CD4-positive, CD25-positive, alpha-beta regulatory T cell (primary cell): ENCODE data around the gene PRAMEF1. TPM values are rescaled to one million over a fixed set of nuclear protein-coding genes. Genes with fewer than 3 reads are reported as not detected.

Source experiments
- ATAC-seq, 2 donors: fragments of 150-1000 bp; cut with Tn5 transposase; one replicate each; pipeline ENCODE4 v1.10.0; 2021; ENCODE audit warnings: low read depth in 2 of 2, moderate number of reproducible peaks in 2 of 2, moderate library complexity in 1 of 2
- DNase-seq, 3 donors: peaks; one replicate each; pipeline versions ENCODE4 v3.0.0 to v3.0.0-alpha.2; 2012 to 2022; ENCODE audit warnings: mixed read lengths in 1 of 3
- H3K27ac ChIP-seq: one replicate; pipeline ENCODE4 v1.7.0; 2013; ENCODE audit warnings: mild to moderate bottlenecking, low read length; ENCODE audit not compliant: insufficient read depth, poor library complexity, severe bottlenecking
- H3K27me3 ChIP-seq: one replicate; pipeline ENCODE4 v1.7.0; 2013; ENCODE audit warnings: low read length; ENCODE audit not compliant: control insufficient read depth, insufficient read depth
- H3K36me3 ChIP-seq: one replicate; pipeline ENCODE4 v1.7.0; 2013; ENCODE audit warnings: mild to moderate bottlenecking, low read length, moderate library complexity; ENCODE audit not compliant: control insufficient read depth, insufficient read depth
- H3K4me1 ChIP-seq: 2 replicates; pipeline ENCODE4 v1.7.0; 2013; ENCODE audit warnings: mild to moderate bottlenecking, low read length; ENCODE audit not compliant: insufficient read depth, control insufficient read depth, poor library complexity, severe bottlenecking
- H3K4me3 ChIP-seq: one replicate; pipeline ENCODE4 v1.7.0; 2013; ENCODE audit warnings: low read depth, mild to moderate bottlenecking, low read length, moderate library complexity
- H3K9me3 ChIP-seq, 2 experiments: 1 replicate in 1 of 2; 2 replicates in 1 of 2; pipeline ENCODE4 v1.7.0; 2013; ENCODE audit warnings: low read length in 2 of 2, mild to moderate bottlenecking in 1 of 2, moderate library complexity in 1 of 2; ENCODE audit not compliant: control insufficient read depth in 2 of 2
- H3K27ac Mint-ChIP-seq, 3 donors: one replicate each; pipeline ENCODE4 v1.8.0; 2020 to 2022; ENCODE audit warnings: mild to moderate bottlenecking in 3 of 3, mixed read lengths in 3 of 3, moderate library complexity in 2 of 3
- H3K27me3 Mint-ChIP-seq: one replicate; pipeline ENCODE4 v1.8.0; 2022; ENCODE audit warnings: mild to moderate bottlenecking, mixed read lengths
- H3K36me3 Mint-ChIP-seq: one replicate; pipeline ENCODE4 v1.8.0; 2020; ENCODE audit warnings: mixed read lengths
- H3K4me1 Mint-ChIP-seq, 4 donors: one replicate each; pipeline ENCODE4 v1.8.0; 2020 to 2022; ENCODE audit warnings: mixed read lengths in 4 of 4, mild to moderate bottlenecking in 1 of 4
- H3K4me3 Mint-ChIP-seq, 4 donors: one replicate each; pipeline ENCODE4 v1.8.0; 2020 to 2022; ENCODE audit warnings: mild to moderate bottlenecking in 4 of 4, mixed read lengths in 4 of 4, moderate library complexity in 3 of 4
- H3K9me3 Mint-ChIP-seq, 7 donors: one replicate each; pipeline ENCODE4 v1.8.0; 2020 to 2022; ENCODE audit warnings: mixed read lengths in 7 of 7, mild to moderate bottlenecking in 3 of 7, moderate library complexity in 2 of 7
- polyA plus RNA-seq, 4 donors: library from polyadenylated mRNA; unstranded; fragments of 300-500 nt; fragmentation: Illumina TruSeq; gene quantifications; one replicate each; pipeline ENCODE4 v1.2.3, GENCODE V29; 2021
- total RNA-seq: library from RNA; stranded (reverse); gene quantifications from one replicate; pipeline ENCODE4 v1.2.3, GENCODE V29; 2022

The PRAMEF1 gene
- total and polyA plus RNA-seq, 5 donors from 2014 or later = not detected

GRCh38 chr1:12769976-12770505, 21.2 kb upstream of the PRAMEF1 start:
- H3K4me1 Mint-ChIP-seq = no peaks in the 10 kb centered on the region
- Histone ChIP-seq H3K27ac (no peak overlapping the region), H3K4me1 (no peaks in the 10 kb centered on the region), H3K36me3 (no peaks in the 10 kb centered on the region), H3K4me3 (no peak overlapping the region), H3K9me3 (no peaks in the 10 kb centered on the region), H3K27me3 (peaks cover 3% of the 10 kb centered on the region)
- H3K27ac Mint-ChIP-seq = no peak overlapping the region
- peaks cover 0 to 1% (median 0%) of the 10 kb centered on the region in 7 donors for H3K9me3 Mint-ChIP-seq
- H3K27me3 Mint-ChIP-seq = peaks cover 18% of the 10 kb centered on the region
- H3K4me3 Mint-ChIP-seq = no peak overlapping the region
- no peak for DNase-seq
- ATAC-seq = no peak
- H3K36me3 Mint-ChIP-seq = no peaks in the 10 kb centered on the region

DNA sequence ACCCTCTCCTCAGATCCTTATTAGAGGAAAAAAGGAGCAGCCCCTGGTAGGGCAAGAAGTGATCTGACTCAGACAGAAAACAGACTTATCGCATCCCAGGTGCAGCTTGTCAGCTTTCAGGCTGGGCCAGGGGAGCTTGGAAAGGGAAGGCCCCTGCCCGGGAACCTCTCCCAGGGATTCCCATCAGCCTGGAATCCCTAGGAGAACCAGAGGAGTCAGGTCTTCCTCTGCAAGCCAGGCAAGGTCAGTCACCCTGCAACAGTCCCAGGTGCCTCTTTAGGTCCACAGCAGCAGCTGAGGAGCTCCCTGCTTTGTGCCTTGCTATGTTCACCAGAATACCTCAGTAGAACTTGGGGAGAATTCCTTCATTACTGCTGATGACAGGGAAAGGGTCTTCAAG, 20.6 kb upstream of the PRAMEF1 start:
- no peaks in the 10 kb centered on the region for H3K36me3 Mint-ChIP-seq
- ATAC-seq (no peak), DNase-seq (no peak)
- no peaks in the 10 kb centered on the region for H3K36me3 ChIP-seq
- no peak overlapping the region for H3K27ac Mint-ChIP-seq
- H3K27me3 Mint-ChIP-seq = peaks cover 18% of the 10 kb centered on the region
- H3K4me1 Mint-ChIP-seq = no peaks in the 10 kb centered on the region
- H3K4me3 ChIP-seq = no peak overlapping the region
- no peak overlapping the region for H3K4me3 Mint-ChIP-seq
- no peak overlapping the region for H3K27ac ChIP-seq
- no peaks in the 10 kb centered on the region for H3K4me1 ChIP-seq
- H3K9me3 Mint-ChIP-seq = peaks cover 0 to 1% (median 0%) of the 10 kb centered on the region in 7 donors
- H3K27me3 ChIP-seq = peaks cover 3% of the 10 kb centered on the region
- no peaks in the 10 kb centered on the region for H3K9me3 ChIP-seq

- DNase-seq = no peak
- H3K27ac ChIP-seq = no peak overlapping the region
- no peak for ATAC-seq
- H3K27me3 ChIP-seq = peaks cover 3% of the 10 kb centered on the region
- no peaks in the 10 kb centered on the region for H3K4me1 Mint-ChIP-seq
- H3K9me3 ChIP-seq = no peaks in the 10 kb centered on the region
- no peaks in the 10 kb centered on the region for H3K36me3 Mint-ChIP-seq
- no peak overlapping the region for H3K4me3 ChIP-seq
- H3K4me3 Mint-ChIP-seq = no peak overlapping the region
- peaks cover 18% of the 10 kb centered on the region for H3K27me3 Mint-ChIP-seq
- H3K27ac Mint-ChIP-seq = no peak overlapping the region
- peaks cover 0 to 1% (median 0%) of the 10 kb centered on the region in 7 donors for H3K9me3 Mint-ChIP-seq
- no peaks in the 10 kb centered on the region for H3K36me3 ChIP-seq
- no peaks in the 10 kb centered on the region for H3K4me1 ChIP-seq
Observed at GRCh38 chr1:12771186-12771585, 20.0 kb upstream of the PRAMEF1 start.

DNA sequence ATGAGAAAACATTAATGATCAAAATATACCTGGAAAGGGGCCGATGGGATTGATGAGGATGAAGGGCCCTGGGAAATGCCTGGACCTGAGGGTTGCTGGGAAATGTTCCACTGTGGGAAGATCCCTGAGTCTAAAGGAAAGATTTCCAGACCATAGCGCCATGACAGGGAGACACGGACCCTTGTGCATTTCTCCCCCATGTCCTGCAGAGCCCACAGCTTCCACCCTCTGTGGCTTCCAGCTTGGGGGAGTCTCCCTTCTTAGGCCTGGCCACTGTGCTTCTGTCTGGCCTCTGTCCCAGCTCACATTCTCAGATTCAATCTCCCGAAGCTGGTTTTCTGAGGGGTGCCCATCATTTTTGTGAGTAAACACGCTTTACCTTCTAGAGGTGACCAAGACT, 18.7 kb upstream of the PRAMEF1 start:
- H3K27ac Mint-ChIP-seq = no peak overlapping the region
- no peaks in the 10 kb centered on the region for H3K4me1 ChIP-seq
- no peaks in the 10 kb centered on the region for H3K36me3 ChIP-seq
- H3K27me3 ChIP-seq = peaks cover 2% of the 10 kb centered on the region
- no peak overlapping the region for H3K27ac ChIP-seq
- H3K4me3 Mint-ChIP-seq = no peak overlapping the region
- H3K27me3 Mint-ChIP-seq = peaks cover 15% of the 10 kb centered on the region
- H3K9me3 ChIP-seq = no peaks in the 10 kb centered on the region
- no peak for ATAC-seq
- H3K4me3 ChIP-seq = no peak overlapping the region
- H3K9me3 Mint-ChIP-seq = peaks cover 0 to 1% (median 0%) of the 10 kb centered on the region in 7 donors
- no peaks in the 10 kb centered on the region for H3K4me1 Mint-ChIP-seq
- H3K36me3 Mint-ChIP-seq = no peaks in the 10 kb centered on the region
- no peak for DNase-seq

DNA sequence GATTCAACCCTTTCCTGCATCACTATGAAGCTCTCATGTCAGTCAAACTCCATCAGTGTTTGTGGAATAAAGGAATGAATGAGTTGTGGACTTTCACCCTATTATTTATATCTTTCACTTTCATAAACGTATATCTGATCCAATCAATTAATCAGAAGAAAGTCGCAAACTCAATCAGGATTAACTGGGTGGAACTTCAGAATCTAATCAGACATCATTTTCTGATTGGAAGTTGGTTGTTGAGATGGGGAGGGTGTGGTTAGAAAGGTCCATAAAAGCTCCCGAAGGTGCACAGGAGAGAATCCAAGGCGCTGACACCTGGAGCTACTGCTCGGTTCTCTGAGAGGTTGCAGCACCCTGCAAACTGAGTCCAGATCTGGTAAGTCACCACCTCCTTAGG, 17.8 kb upstream of the PRAMEF1 start, which contains the start of gene PRAMEF12:
PRAMEF12 (plus strand) TSS at position 301 of the 400 bp plus-strand sequence. CDS start 1,130 bp downstream, outside the sequence.
- Mint-ChIP-seq H3K27me3 (peaks cover 13% of the 10 kb centered on the region), H3K4me1 (no peaks in the 10 kb centered on the region), H3K36me3 (no peaks in the 10 kb centered on the region), H3K4me3 (no peak within 1 kb of the TSS), H3K27ac (no peak within 1 kb of the TSS), H3K9me3 (peaks cover 0 to 1% (median 0%) of the 10 kb centered on the region in 7 donors)
- no peak for DNase-seq
- Histone ChIP-seq H3K27me3 (peaks cover 3% of the 10 kb centered on the region), H3K36me3 (no peaks in the 10 kb centered on the region), H3K9me3 (no peaks in the 10 kb centered on the region), H3K27ac (no peak within 1 kb of the TSS), H3K4me3 (no peak within 1 kb of the TSS), H3K4me1 (no peaks in the 10 kb centered on the region)
- ATAC-seq = no peak

DNA sequence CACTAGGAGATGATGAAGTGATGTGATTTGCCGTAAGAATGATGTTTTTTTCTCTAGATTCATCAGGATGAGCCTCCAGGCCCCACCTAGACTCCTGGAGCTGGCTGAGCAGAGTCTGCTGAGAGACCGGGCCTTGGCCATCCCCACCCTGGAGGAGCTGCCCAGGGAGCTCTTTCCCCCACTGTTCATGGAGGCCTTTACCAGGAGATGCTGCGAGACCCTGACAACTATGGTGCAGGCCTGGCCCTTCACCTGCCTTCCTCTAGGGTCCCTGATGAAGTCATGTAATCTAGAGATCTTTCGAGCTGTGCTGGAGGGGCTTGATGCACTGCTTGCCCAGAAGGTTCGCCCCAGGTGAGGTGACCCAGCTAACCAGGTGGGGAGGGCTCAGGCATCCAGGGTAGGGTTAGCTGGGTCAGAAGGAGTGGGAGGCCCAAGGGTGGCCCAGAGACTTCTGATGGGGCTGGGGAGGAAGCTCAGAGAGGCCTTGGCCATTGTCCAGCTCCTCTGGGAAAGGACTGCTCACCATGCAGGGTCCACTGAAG, 16.3 kb upstream of the PRAMEF1 start:
- Mint-ChIP-seq H3K9me3 (peaks cover 0 to 1% (median 0%) of the 10 kb centered on the region in 7 donors), H3K36me3 (no peaks in the 10 kb centered on the region), H3K4me3 (no peak overlapping the region), H3K27ac (no peak overlapping the region), H3K27me3 (peaks cover 5% of the 10 kb centered on the region), H3K4me1 (no peaks in the 10 kb centered on the region)
- DNase-seq (no peak), ATAC-seq (no peak)
- no peaks in the 10 kb centered on the region for H3K36me3 ChIP-seq
- H3K9me3 ChIP-seq = no peaks in the 10 kb centered on the region
- H3K4me3 ChIP-seq = no peak overlapping the region
- no peak overlapping the region for H3K27ac ChIP-seq
- no peaks in the 10 kb centered on the region for H3K4me1 ChIP-seq
- H3K27me3 ChIP-seq = peaks cover 3% of the 10 kb centered on the region

DNA sequence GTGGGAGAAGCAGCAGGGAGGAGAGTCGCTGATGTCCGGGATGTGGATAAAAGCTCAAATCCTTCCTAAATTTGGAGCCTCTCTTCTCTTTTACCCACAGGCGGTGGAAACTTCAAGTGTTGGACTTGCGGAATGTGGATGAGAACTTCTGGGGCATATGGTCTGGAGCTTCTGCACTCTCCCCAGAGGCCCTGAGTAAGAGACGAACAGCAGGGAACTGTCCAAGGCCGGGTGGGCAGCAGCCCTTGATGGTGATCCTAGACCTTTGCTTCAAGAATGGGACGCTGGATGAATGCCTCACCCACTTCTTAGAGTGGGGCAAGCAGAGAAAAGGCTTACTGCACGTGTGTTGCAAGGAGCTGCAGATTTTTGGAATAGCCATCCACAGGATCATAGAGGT, 15.8 kb upstream of the PRAMEF1 start:
- Histone ChIP-seq H3K27ac (no peak overlapping the region), H3K9me3 (no peaks in the 10 kb centered on the region), H3K27me3 (peaks cover 3% of the 10 kb centered on the region), H3K4me1 (no peaks in the 10 kb centered on the region), H3K4me3 (no peak overlapping the region), H3K36me3 (no peaks in the 10 kb centered on the region)
- Mint-ChIP-seq H3K36me3 (no peaks in the 10 kb centered on the region), H3K27me3 (peaks cover 5% of the 10 kb centered on the region), H3K27ac (no peak overlapping the region), H3K4me1 (no peaks in the 10 kb centered on the region), H3K9me3 (no peaks in the 10 kb centered on the region), H3K4me3 (no peak overlapping the region)
- ATAC-seq (no peak), DNase-seq (no peak)
